IMR-90 (cell line): ENCODE data around the gene MMP2. TPM values are rescaled to one million over a fixed set of nuclear protein-coding genes. Genes with fewer than 3 reads are reported as not detected.

Source experiments
- ATAC-seq: fragments of 200-7000 bp; cut with Tn5 transposase; 2 replicates; pipeline ENCODE4 v1.9.1; 2020; ENCODE audit warnings: low read depth, mild to moderate bottlenecking, moderate library complexity
- BruUV-seq: library from RNA; stranded (reverse); fragments of 400-500 nt; replicated peaks from 2 replicates; lab custom pipeline; 2021; lab: Mats Ljungman, UMichigan
- CTCF ChIA-PET: fragments of 300-600 bp; formaldehyde crosslinking; extraction: SDS; loops from one replicate; lab custom pipeline; 2021; ENCODE audit warnings: antibody characterized with exemption; lab: Yijun Ruan, JAX
- POLR2A ChIA-PET: fragments of 300-600 bp; sonication (Branson Sonifier 250); formaldehyde crosslinking; loops from one replicate; lab custom pipeline; 2022; ENCODE audit warnings: antibody characterized with exemption; ENCODE audit not compliant: unreplicated experiment; lab: Charles Lee
- DNase-seq: peaks from one replicate; pipeline ENCODE4 v3.0.0; 2013
- H2AFZ ChIP-seq: replicated peaks from 2 replicates; pipeline ENCODE3; 2013; ENCODE audit warnings: low read length, mild to moderate bottlenecking; ENCODE audit not compliant: poor library complexity
- H2AK5ac ChIP-seq: 2 replicates; pipeline ENCODE4 v1.6.1; 2013; ENCODE audit warnings: low read depth, low read length, inconsistent platforms
- H2AK9ac ChIP-seq: replicated peaks from 2 replicates; pipeline ENCODE3; 2013; ENCODE audit warnings: mild to moderate bottlenecking, low read depth, low read length, moderate library complexity; ENCODE audit not compliant: poor library complexity
- H2BK120ac ChIP-seq: 2 replicates; pipeline ENCODE4 v1.6.1; 2013; ENCODE audit warnings: low read depth, low read length, inconsistent platforms
- H2BK15ac ChIP-seq: 3 replicates; pipeline ENCODE4 v1.6.1; 2013; ENCODE audit warnings: low read depth, low read length, inconsistent platforms
- H2BK20ac ChIP-seq: 2 replicates; pipeline ENCODE4 v1.6.1; 2013; ENCODE audit warnings: low read depth, mild to moderate bottlenecking, inconsistent platforms, low read length, moderate library complexity
- H2BK5ac ChIP-seq: 2 replicates; pipeline ENCODE4 v1.6.1; 2013; ENCODE audit warnings: mild to moderate bottlenecking, low read depth, low read length, inconsistent platforms; ENCODE audit not compliant: poor library complexity, severe bottlenecking
- H3K14ac ChIP-seq: replicated peaks from 2 replicates; pipeline ENCODE4 v1.6.1; 2013; ENCODE audit warnings: low read depth, low read length, inconsistent platforms
- H3K18ac ChIP-seq: 2 replicates; pipeline ENCODE4 v1.6.1; 2013; ENCODE audit warnings: low read depth, low read length, control low read depth
- H3K23ac ChIP-seq: 2 replicates; pipeline ENCODE4 v1.6.1; 2013; ENCODE audit warnings: low read depth, low read length, inconsistent platforms
- H3K27ac ChIP-seq: 2 replicates; pipeline ENCODE4 v1.5.1; 2013; ENCODE audit warnings: mild to moderate bottlenecking, control low read depth, low read length; ENCODE audit not compliant: insufficient read depth
- H3K27me3 ChIP-seq: 2 replicates; pipeline ENCODE4 v1.6.1; 2013; ENCODE audit warnings: low read length; ENCODE audit not compliant: control insufficient read depth, insufficient read depth
- H3K36me3 ChIP-seq: 2 replicates; pipeline ENCODE4 v1.6.1; 2013; ENCODE audit warnings: low read length, mixed read lengths; ENCODE audit not compliant: control insufficient read depth, insufficient read depth
- H3K4ac ChIP-seq: 2 replicates; pipeline ENCODE4 v1.6.1; 2013; ENCODE audit warnings: low read depth, low read length, inconsistent platforms
- H3K4me1 ChIP-seq: 2 replicates; pipeline ENCODE4 v1.6.1; 2013; ENCODE audit warnings: low read length, mixed read lengths; ENCODE audit not compliant: control insufficient read depth, insufficient read depth
- H3K4me2 ChIP-seq: 2 replicates; pipeline ENCODE4 v1.6.1; 2013; ENCODE audit warnings: low read depth, mild to moderate bottlenecking, control low read depth, low read length, moderate library complexity
- H3K4me3 ChIP-seq: 2 replicates; pipeline ENCODE4 v1.5.1; 2013; ENCODE audit warnings: low read depth, mild to moderate bottlenecking, control low read depth, low read length, moderate library complexity; ENCODE audit not compliant: insufficient read depth
- H3K56ac ChIP-seq: 2 replicates; pipeline ENCODE4 v1.6.1; 2013; ENCODE audit warnings: low read length, inconsistent platforms; ENCODE audit not compliant: insufficient read depth; ENCODE audit errors: extremely low read depth
- H3K79me1 ChIP-seq, 2 experiments: 2 replicates each; pipeline ENCODE4 v1.6.1; 2013; ENCODE audit warnings: low read length in 2 of 2, inconsistent platforms in 1 of 2, low read depth in 1 of 2
- H3K9ac ChIP-seq: 2 replicates; pipeline ENCODE4 v1.6.1; 2013; ENCODE audit warnings: low read depth, low read length, control low read depth
- H3K9me1 ChIP-seq: 2 replicates; pipeline ENCODE4 v1.6.1; 2013; ENCODE audit warnings: low read length, inconsistent platforms; ENCODE audit not compliant: insufficient read depth
- H3K9me3 ChIP-seq: 2 replicates; pipeline ENCODE4 v1.6.1; 2013; ENCODE audit warnings: low read length; ENCODE audit not compliant: control insufficient read depth, insufficient read depth
- H4K20me1 ChIP-seq: 2 replicates; pipeline ENCODE4 v1.6.1; 2013; ENCODE audit warnings: low read length, inconsistent platforms; ENCODE audit not compliant: insufficient read depth
- H4K5ac ChIP-seq: 2 replicates; pipeline ENCODE4 v1.6.1; 2013; ENCODE audit warnings: mild to moderate bottlenecking, low read depth, low read length, control low read depth
- H4K8ac ChIP-seq, 2 experiments: 2 replicates each; pipeline ENCODE4 v1.6.1; 2013; ENCODE audit warnings: low read depth in 2 of 2, low read length in 2 of 2, control low read depth in 1 of 2, inconsistent platforms in 1 of 2
- H4K91ac ChIP-seq: 2 replicates; pipeline ENCODE4 v1.6.1; 2013; ENCODE audit warnings: low read depth, low read length, inconsistent platforms; ENCODE audit not compliant: insufficient read depth
- CEBPB ChIP-seq: IDR thresholded peaks from 2 replicates; pipeline ENCODE4 v1.6.1; 2012; ENCODE audit warnings: low read depth, low read length, improper control_type of control experiment
- FOS ChIP-seq: fragments of 150-350 bp; IDR thresholded peaks from 2 replicates; pipeline ENCODE4 v1.6.1; 2016; ENCODE audit warnings: low read depth, low read length
- MAFK ChIP-seq: IDR thresholded peaks from 2 replicates; pipeline ENCODE4 v1.6.1; 2012; ENCODE audit warnings: low read depth, low read length, improper control_type of control experiment
- MAZ ChIP-seq: IDR thresholded peaks from 2 replicates; pipeline ENCODE4 v1.6.1; 2012; ENCODE audit warnings: low read depth, mild to moderate bottlenecking, low read length, improper control_type of control experiment, moderate library complexity, borderline replicate concordance
- RAD21 ChIP-seq: IDR thresholded peaks from 2 replicates; pipeline ENCODE4 v1.6.1; 2012; ENCODE audit warnings: low read length, improper control_type of control experiment
- RFX5 ChIP-seq: IDR thresholded peaks from 2 replicates; pipeline ENCODE4 v1.8.0; 2012; ENCODE audit warnings: low read depth, mild to moderate bottlenecking, low read length, moderate library complexity
- dilution Hi-C: fragments of 300-500 bp; cut with HindIII; formaldehyde crosslinking; loops from one replicate; pipeline ENCODE4 v1.14.3; 2018; ENCODE audit warnings: low sequenced_read_pairs; ENCODE audit not compliant: unreplicated experiment
- in situ Hi-C: fragments of 300-500 bp; cut with MboI; formaldehyde crosslinking; loops from 3 replicates; pipeline ENCODE4 v1.14.3; 2019; ENCODE audit warnings: low sequenced_read_pairs, inconsistent platforms, mixed read lengths
- intact Hi-C: fragments of 100-400 bp; cut with micrococcal nuclease; formaldehyde crosslinking; loops from 2 replicates; pipeline ENCODE4 v1.10.0; 2022
- polyA plus RNA-seq, 3 experiments: library from polyadenylated mRNA; depleted of rRNA; stranded (reverse); fragments of >200 nt; gene quantifications; 2 replicates each; pipeline ENCODE4 v1.2.3, GENCODE V29; 2012; ENCODE audit warnings: low replicate concordance in 1 of 3
- total RNA-seq: library from RNA; depleted of rRNA; stranded (reverse); fragments of >200 nt; gene quantifications from 2 replicates; pipeline ENCODE4 v1.2.3, GENCODE V29; 2012
- TF ChIP-seq, protein P1 (sequence below): conservative IDR thresholded peaks from 2 replicates; pipeline ENCODE4 v1.5.1; 2012; ENCODE audit warnings: mild to moderate bottlenecking, low read depth, low read length, improper control_type of control experiment
- TF ChIP-seq, protein P2 (sequence below): fragments of 150-350 bp; IDR thresholded peaks from 2 replicates; pipeline ENCODE4 v1.6.1; 2017; ENCODE audit warnings: mild to moderate bottlenecking, antibody characterized with exemption, low read length, low read depth

The MMP2 gene
- total and polyA plus RNA-seq, 2 of the 4 experiments (the other 2 are of a cell fraction): 240 to 574 TPM

DNA sequence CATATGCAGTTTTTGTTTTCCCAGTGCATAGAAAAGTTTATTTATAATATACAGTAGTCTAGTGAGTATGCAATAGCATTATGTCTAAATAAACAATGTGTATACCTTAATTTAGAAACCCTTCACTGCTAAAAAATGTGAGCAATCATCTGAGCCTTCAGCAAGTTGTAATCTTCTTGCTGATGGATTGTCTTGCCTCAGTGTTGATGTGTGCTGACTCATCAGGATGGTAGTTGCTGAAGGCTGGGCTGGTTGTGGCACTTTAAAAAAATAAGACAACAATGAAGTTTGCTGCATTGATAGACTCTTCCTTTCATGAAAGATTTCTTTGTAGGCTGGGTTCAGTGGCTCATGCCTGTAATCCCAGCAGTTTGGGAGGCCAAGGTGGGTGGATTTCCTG is 73.6 kb downstream of the MMP2 start:
- H3K4ac ChIP-seq: no peak overlapping the region
- H3K56ac ChIP-seq: no peak overlapping the region
- no peak overlapping the region for H3K14ac ChIP-seq
- H3K4me2 ChIP-seq: no peak overlapping the region
- H2BK15ac ChIP-seq: no peak overlapping the region
- peak; percentile 83 for ATAC-seq
- no peak overlapping the region for H3K27ac ChIP-seq
- TF ChIP-seq MAZ (no peak), MAFK (peak; percentile 88), FOS (0 out of 2 replicates have a peak, but pooled peaks have one; percentile 25), RAD21 (no peak), CEBPB (no peak), RFX5 (no peak)
- TF ChIP-seq, protein P1, sequence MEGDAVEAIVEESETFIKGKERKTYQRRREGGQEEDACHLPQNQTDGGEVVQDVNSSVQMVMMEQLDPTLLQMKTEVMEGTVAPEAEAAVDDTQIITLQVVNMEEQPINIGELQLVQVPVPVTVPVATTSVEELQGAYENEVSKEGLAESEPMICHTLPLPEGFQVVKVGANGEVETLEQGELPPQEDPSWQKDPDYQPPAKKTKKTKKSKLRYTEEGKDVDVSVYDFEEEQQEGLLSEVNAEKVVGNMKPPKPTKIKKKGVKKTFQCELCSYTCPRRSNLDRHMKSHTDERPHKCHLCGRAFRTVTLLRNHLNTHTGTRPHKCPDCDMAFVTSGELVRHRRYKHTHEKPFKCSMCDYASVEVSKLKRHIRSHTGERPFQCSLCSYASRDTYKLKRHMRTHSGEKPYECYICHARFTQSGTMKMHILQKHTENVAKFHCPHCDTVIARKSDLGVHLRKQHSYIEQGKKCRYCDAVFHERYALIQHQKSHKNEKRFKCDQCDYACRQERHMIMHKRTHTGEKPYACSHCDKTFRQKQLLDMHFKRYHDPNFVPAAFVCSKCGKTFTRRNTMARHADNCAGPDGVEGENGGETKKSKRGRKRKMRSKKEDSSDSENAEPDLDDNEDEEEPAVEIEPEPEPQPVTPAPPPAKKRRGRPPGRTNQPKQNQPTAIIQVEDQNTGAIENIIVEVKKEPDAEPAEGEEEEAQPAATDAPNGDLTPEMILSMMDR: no peak
- TF ChIP-seq, protein P2, sequence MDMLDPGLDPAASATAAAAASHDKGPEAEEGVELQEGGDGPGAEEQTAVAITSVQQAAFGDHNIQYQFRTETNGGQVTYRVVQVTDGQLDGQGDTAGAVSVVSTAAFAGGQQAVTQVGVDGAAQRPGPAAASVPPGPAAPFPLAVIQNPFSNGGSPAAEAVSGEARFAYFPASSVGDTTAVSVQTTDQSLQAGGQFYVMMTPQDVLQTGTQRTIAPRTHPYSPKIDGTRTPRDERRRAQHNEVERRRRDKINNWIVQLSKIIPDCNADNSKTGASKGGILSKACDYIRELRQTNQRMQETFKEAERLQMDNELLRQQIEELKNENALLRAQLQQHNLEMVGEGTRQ: no peak
- H4K91ac ChIP-seq: no peak overlapping the region
- H3K9me3 ChIP-seq: peaks cover 4% of the 10 kb centered on the region; the same call in 1 of the 2 replicates
- no peak overlapping the region for H3K18ac ChIP-seq
- in situ Hi-C loops (no loop called here), intact Hi-C loops (no loop called here), dilution Hi-C loops (no loop called here)
- no peak overlapping the region for H2BK20ac ChIP-seq
- H3K9me1 ChIP-seq: no peaks in the 10 kb centered on the region
- H3K4me3 ChIP-seq: no peak overlapping the region
- no peak overlapping the region for H2BK120ac ChIP-seq
- ChIA-PET POLR2A (no interaction called here), CTCF (no interaction called here)
- no peak overlapping the region for H2BK5ac ChIP-seq
- DNase-seq: peak; percentile 69
- BruUV-seq: no TSS peak
- H4K20me1 ChIP-seq: no peaks in the 10 kb centered on the region
- no peak overlapping the region for H2AFZ ChIP-seq
- no peak overlapping the region for H2AK9ac ChIP-seq
- no peak overlapping the region for H2AK5ac ChIP-seq
- H4K8ac ChIP-seq: no peak overlapping the region
- no peaks in the 10 kb centered on the region for H3K27me3 ChIP-seq
- H4K5ac ChIP-seq: no peak overlapping the region
- H3K9ac ChIP-seq: no peak overlapping the region
- H3K79me1 ChIP-seq: no peaks in the 10 kb centered on the region
- no peaks in the 10 kb centered on the region for H3K4me1 ChIP-seq
- no peak overlapping the region for H3K23ac ChIP-seq
- no peaks in the 10 kb centered on the region for H3K36me3 ChIP-seq
